SK-N-SH treated with all-trans-retinoic acid at 6 μM for 48 hours (cell line): ENCODE data around the gene IFT22.

ENCODE experiments used
- ATAC-seq: fragments of 200-7000 bp; cut with Tn5 transposase; 3 replicates; pipeline ENCODE4 v1.9.1; 2020; ENCODE audit warnings: mild to moderate bottlenecking, moderate library complexity
- ARNTL ChIP-seq: fragments of 450-650 bp; formaldehyde crosslinking; IDR thresholded peaks from 2 replicates; pipeline ENCODE4 v1.5.0; 2020; ENCODE audit warnings: low read depth, mild to moderate bottlenecking, moderate library complexity, borderline replicate concordance
- BACH2 ChIP-seq: fragments of 250-450 bp; sonication (Bioruptor Pico); IDR thresholded peaks from 2 replicates; pipeline ENCODE4 v1.9.0; 2021; ENCODE audit warnings: mild to moderate bottlenecking, borderline replicate concordance
- CSDC2 ChIP-seq: fragments of 250-450 bp; sonication (Bioruptor Pico); IDR thresholded peaks from 2 replicates; pipeline ENCODE4 v1.5.0; 2020; ENCODE audit warnings: mild to moderate bottlenecking, moderate library complexity
- ESRRG ChIP-seq: fragments of 250-450 bp; sonication (Bioruptor Pico); IDR thresholded peaks from 2 replicates; pipeline ENCODE4 v1.6.1; 2021; ENCODE audit warnings: mild to moderate bottlenecking
- GLIS3 ChIP-seq: fragments of 250-450 bp; sonication (Bioruptor Pico); IDR thresholded peaks from 2 replicates; pipeline ENCODE4 v1.5.0; 2020; ENCODE audit warnings: mild to moderate bottlenecking, moderate library complexity
- ISL1 ChIP-seq: fragments of 250-450 bp; sonication (Bioruptor Pico); IDR thresholded peaks from 2 replicates; pipeline ENCODE4 v2.1.2; 2022; ENCODE audit warnings: mild to moderate bottlenecking, moderate library complexity
- OSR1 ChIP-seq: fragments of 250-450 bp; sonication (Bioruptor Pico); IDR thresholded peaks from 2 replicates; pipeline ENCODE4 v1.8.0; 2022; ENCODE audit warnings: moderate library complexity, mild to moderate bottlenecking, inconsistent platforms
- PPARA ChIP-seq: fragments of 250-450 bp; sonication (Bioruptor Pico); IDR thresholded peaks from 2 replicates; pipeline ENCODE4 v1.5.0; 2020; ENCODE audit warnings: mild to moderate bottlenecking, borderline replicate concordance
- RARB ChIP-seq: fragments of 250-450 bp; sonication (Bioruptor Pico); IDR thresholded peaks from 2 replicates; pipeline ENCODE4 v1.8.0; 2021; ENCODE audit warnings: mild to moderate bottlenecking, moderate library complexity
- SNAI2 ChIP-seq: fragments of 250-450 bp; sonication (Bioruptor Pico); IDR thresholded peaks from 2 replicates; pipeline ENCODE4 v1.5.0; 2020; ENCODE audit warnings: mild to moderate bottlenecking, moderate library complexity
- TCF4 ChIP-seq: fragments of 250-450 bp; sonication (Bioruptor Pico); IDR thresholded peaks from 2 replicates; pipeline ENCODE4 v1.8.0; 2021; ENCODE audit warnings: mild to moderate bottlenecking, moderate library complexity, borderline replicate concordance
- TOX ChIP-seq: fragments of 250-450 bp; sonication (Bioruptor Pico); IDR thresholded peaks from 2 replicates; pipeline ENCODE4 v1.8.0; 2021; ENCODE audit warnings: mild to moderate bottlenecking, moderate library complexity, borderline replicate concordance
- ZC3H10 ChIP-seq: fragments of 250-450 bp; sonication (Bioruptor Pico); IDR thresholded peaks from 2 replicates; pipeline ENCODE4 v1.5.1; 2021; ENCODE audit warnings: mild to moderate bottlenecking, moderate library complexity
- ZFP3 ChIP-seq: fragments of 250-450 bp; sonication (Bioruptor Pico); IDR thresholded peaks from 2 replicates; pipeline ENCODE4 v1.5.0; 2020; ENCODE audit warnings: mild to moderate bottlenecking, moderate library complexity
- ZFP30 ChIP-seq: fragments of 450-650 bp; formaldehyde crosslinking; IDR thresholded peaks from 2 replicates; pipeline ENCODE4 v1.5.0; 2022; ENCODE audit warnings: mild to moderate bottlenecking, moderate library complexity
- ZNF70 ChIP-seq: fragments of 450-650 bp; formaldehyde crosslinking; IDR thresholded peaks from 2 replicates; pipeline ENCODE4 v1.5.0; 2020; ENCODE audit warnings: mild to moderate bottlenecking, moderate library complexity
- TF ChIP-seq, protein P1 (sequence below): fragments of 250-450 bp; sonication (Bioruptor Pico); IDR thresholded peaks from 2 replicates; pipeline ENCODE4 v1.8.0; 2020; ENCODE audit warnings: mild to moderate bottlenecking, moderate library complexity, borderline replicate concordance
- TF ChIP-seq, protein P2 (sequence below): fragments of 250-450 bp; sonication (Bioruptor Pico); IDR thresholded peaks from 2 replicates; pipeline ENCODE4 v1.5.0; 2020; ENCODE audit warnings: mild to moderate bottlenecking, moderate library complexity
- TF ChIP-seq, protein P3 (sequence below): fragments of 250-450 bp; sonication (Bioruptor Pico); IDR thresholded peaks from 2 replicates; pipeline ENCODE4 v1.5.1; 2021; ENCODE audit warnings: mild to moderate bottlenecking, moderate library complexity
- TF ChIP-seq, protein P4 (sequence below): fragments of 250-450 bp; sonication (Bioruptor Pico); IDR thresholded peaks from 2 replicates; pipeline ENCODE4 v1.5.1; 2020; ENCODE audit warnings: low read depth, mild to moderate bottlenecking, moderate library complexity
- TF ChIP-seq, protein P5 (sequence below): fragments of 250-450 bp; sonication (Bioruptor Pico); IDR thresholded peaks from 2 replicates; pipeline ENCODE4 v1.8.0; 2021; ENCODE audit warnings: low read depth, mild to moderate bottlenecking, moderate library complexity, borderline replicate concordance

The IFT22 gene

DNA sequence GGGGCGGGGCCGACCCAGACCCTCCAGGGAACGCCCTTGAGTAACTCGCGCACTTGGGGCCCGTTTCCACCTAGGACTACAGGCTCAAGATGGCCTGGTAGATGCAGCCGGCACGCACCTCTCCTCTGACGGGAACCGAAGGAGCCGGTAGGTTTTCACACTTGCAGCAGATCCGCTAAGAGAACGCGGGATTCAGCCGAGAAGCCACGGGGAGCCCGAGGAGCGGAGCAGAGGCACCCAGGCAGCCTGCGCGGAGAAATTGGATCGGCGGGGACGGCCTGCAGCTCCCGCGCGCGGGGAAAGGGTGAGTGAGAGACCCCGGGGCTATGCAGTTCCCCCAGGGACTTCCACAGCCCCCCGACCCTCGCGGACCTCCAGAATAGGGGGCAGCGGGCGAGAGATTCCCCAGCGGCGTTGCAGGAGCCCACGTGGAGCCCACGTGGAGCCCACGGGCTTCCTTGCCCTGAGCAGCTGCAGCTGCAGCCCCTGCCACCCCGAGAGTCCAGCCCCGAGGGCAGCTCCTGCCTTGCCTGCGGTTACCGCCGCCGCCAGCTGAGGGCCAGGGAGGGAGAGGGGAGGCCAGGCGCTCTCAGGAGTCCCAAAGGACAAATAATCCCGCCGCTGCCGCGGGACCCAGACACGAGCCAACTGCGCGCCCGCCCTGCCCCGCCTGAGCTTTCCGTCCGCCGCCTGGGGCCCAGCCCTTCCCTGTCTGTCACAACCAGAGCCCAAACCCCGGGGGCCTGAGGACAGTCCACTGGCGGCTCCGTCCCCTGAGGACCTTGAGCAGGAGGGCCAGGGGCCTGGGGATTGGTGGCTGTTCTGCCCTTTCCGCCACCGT is 13.1 kb downstream of the IFT22 start:
- TF ChIP-seq, protein P1, sequence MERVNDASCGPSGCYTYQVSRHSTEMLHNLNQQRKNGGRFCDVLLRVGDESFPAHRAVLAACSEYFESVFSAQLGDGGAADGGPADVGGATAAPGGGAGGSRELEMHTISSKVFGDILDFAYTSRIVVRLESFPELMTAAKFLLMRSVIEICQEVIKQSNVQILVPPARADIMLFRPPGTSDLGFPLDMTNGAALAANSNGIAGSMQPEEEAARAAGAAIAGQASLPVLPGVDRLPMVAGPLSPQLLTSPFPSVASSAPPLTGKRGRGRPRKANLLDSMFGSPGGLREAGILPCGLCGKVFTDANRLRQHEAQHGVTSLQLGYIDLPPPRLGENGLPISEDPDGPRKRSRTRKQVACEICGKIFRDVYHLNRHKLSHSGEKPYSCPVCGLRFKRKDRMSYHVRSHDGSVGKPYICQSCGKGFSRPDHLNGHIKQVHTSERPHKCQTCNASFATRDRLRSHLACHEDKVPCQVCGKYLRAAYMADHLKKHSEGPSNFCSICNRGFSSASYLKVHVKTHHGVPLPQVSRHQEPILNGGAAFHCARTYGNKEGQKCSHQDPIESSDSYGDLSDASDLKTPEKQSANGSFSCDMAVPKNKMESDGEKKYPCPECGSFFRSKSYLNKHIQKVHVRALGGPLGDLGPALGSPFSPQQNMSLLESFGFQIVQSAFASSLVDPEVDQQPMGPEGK, result no peak
- TF ChIP-seq TOX (CRISPR knock-in tag) (no peak), ISL1 (no peak), ZFP3 (no peak), OSR1 (no peak), ZC3H10 (CRISPR knock-in tag) (no peak), TCF4 (CRISPR knock-in tag) (no peak), ZFP30 (no peak), SNAI2 (CRISPR knock-in tag) (no peak), ESRRG (CRISPR knock-in tag) (no peak), GLIS3 (CRISPR knock-in tag) (no peak), RARB (no peak), PPARA (no peak)
- TF ChIP-seq, protein P2, sequence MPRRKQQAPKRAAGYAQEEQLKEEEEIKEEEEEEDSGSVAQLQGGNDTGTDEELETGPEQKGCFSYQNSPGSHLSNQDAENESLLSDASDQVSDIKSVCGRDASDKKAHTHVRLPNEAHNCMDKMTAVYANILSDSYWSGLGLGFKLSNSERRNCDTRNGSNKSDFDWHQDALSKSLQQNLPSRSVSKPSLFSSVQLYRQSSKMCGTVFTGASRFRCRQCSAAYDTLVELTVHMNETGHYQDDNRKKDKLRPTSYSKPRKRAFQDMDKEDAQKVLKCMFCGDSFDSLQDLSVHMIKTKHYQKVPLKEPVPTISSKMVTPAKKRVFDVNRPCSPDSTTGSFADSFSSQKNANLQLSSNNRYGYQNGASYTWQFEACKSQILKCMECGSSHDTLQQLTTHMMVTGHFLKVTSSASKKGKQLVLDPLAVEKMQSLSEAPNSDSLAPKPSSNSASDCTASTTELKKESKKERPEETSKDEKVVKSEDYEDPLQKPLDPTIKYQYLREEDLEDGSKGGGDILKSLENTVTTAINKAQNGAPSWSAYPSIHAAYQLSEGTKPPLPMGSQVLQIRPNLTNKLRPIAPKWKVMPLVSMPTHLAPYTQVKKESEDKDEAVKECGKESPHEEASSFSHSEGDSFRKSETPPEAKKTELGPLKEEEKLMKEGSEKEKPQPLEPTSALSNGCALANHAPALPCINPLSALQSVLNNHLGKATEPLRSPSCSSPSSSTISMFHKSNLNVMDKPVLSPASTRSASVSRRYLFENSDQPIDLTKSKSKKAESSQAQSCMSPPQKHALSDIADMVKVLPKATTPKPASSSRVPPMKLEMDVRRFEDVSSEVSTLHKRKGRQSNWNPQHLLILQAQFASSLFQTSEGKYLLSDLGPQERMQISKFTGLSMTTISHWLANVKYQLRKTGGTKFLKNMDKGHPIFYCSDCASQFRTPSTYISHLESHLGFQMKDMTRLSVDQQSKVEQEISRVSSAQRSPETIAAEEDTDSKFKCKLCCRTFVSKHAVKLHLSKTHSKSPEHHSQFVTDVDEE (CRISPR knock-in tag), result no peak
- TF ChIP-seq, protein P3, sequence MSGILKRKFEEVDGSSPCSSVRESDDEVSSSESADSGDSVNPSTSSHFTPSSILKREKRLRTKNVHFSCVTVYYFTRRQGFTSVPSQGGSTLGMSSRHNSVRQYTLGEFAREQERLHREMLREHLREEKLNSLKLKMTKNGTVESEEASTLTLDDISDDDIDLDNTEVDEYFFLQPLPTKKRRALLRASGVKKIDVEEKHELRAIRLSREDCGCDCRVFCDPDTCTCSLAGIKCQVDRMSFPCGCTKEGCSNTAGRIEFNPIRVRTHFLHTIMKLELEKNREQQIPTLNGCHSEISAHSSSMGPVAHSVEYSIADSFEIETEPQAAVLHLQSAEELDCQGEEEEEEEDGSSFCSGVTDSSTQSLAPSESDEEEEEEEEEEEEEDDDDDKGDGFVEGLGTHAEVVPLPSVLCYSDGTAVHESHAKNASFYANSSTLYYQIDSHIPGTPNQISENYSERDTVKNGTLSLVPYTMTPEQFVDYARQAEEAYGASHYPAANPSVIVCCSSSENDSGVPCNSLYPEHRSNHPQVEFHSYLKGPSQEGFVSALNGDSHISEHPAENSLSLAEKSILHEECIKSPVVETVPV (CRISPR knock-in tag), result no peak
- TF ChIP-seq, protein P4, sequence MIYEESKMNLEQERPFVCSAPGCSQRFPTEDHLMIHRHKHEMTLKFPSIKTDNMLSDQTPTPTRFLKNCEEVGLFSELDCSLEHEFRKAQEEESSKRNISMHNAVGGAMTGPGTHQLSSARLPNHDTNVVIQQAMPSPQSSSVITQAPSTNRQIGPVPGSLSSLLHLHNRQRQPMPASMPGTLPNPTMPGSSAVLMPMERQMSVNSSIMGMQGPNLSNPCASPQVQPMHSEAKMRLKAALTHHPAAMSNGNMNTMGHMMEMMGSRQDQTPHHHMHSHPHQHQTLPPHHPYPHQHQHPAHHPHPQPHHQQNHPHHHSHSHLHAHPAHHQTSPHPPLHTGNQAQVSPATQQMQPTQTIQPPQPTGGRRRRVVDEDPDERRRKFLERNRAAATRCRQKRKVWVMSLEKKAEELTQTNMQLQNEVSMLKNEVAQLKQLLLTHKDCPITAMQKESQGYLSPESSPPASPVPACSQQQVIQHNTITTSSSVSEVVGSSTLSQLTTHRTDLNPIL, result no peak
- TF ChIP-seq, all 23 proteins: peak for 0
- ATAC-seq, result peak; percentile 87

DNA sequence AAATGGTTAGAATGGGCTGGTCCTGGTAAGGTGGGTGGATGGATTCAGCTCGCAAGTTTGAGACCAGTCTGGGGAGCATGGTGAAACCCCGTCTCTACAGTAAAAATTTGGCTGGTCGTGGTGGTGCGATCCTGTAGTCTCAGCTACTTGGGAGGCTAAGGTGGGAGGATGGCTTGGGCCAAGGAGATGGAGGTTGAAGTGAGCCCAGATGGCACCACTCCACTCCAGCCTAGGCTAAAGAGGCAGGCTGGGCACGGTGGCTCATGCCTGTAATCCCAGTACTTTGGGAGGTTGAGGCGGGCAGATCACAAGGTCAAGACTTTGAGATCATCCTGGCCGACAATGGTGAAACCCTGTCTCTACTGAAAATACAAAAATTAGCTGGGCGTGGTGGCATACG is 15.3 kb downstream of the IFT22 start:
- no peak for ATAC-seq
- TF ChIP-seq RARB (no peak), OSR1 (no peak), PPARA (no peak), CSDC2 (no peak), ARNTL (CRISPR knock-in tag) (no peak), GLIS3 (CRISPR knock-in tag) (no peak), ZFP3 (no peak), ISL1 (no peak), SNAI2 (CRISPR knock-in tag) (no peak), BACH2 (CRISPR knock-in tag) (no peak), ZFP30 (no peak), TOX (CRISPR knock-in tag) (no peak), ZNF70 (CRISPR knock-in tag) (no peak), ESRRG (CRISPR knock-in tag) (no peak), ZC3H10 (CRISPR knock-in tag) (no peak)
- TF ChIP-seq, protein P5, sequence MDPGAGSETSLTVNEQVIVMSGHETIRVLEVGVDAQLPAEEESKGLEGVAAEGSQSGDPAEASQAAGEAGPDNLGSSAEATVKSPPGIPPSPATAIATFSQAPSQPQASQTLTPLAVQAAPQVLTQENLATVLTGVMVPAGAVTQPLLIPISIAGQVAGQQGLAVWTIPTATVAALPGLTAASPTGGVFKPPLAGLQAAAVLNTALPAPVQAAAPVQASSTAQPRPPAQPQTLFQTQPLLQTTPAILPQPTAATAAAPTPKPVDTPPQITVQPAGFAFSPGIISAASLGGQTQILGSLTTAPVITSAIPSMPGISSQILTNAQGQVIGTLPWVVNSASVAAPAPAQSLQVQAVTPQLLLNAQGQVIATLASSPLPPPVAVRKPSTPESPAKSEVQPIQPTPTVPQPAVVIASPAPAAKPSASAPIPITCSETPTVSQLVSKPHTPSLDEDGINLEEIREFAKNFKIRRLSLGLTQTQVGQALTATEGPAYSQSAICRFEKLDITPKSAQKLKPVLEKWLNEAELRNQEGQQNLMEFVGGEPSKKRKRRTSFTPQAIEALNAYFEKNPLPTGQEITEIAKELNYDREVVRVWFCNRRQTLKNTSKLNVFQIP (CRISPR knock-in tag), result no peak
- TF ChIP-seq, protein P1, result no peak
